Suprapubic skin (tissue), 4 donors: Measurements from ENCODE around the gene LDLRAD4. TPM values are rescaled to one million over a fixed set of nuclear protein-coding genes. Genes with fewer than 3 reads are reported as not detected.

Source experiments
- DNase-seq, 2 donors: peaks; one replicate each; pipeline ENCODE4 v3.0.0-alpha.2; 2019; ENCODE audit warnings: low spot score in 2 of 2
- H3K27ac ChIP-seq: fragments of 200-600 bp; sonication (generic); one replicate; pipeline ENCODE4 v1.5.1; 2019
- H3K27me3 ChIP-seq: fragments of 200-600 bp; sonication (generic); one replicate; pipeline ENCODE4 v1.5.1; 2019
- H3K36me3 ChIP-seq: fragments of 200-600 bp; sonication (generic); one replicate; pipeline ENCODE4 v1.5.1; 2019
- H3K4me1 ChIP-seq: fragments of 200-600 bp; sonication (generic); one replicate; pipeline ENCODE4 v1.5.1; 2019
- H3K4me3 ChIP-seq: fragments of 200-600 bp; sonication (generic); one replicate; pipeline ENCODE4 v1.5.1; 2019; ENCODE audit warnings: mild to moderate bottlenecking
- H3K9me3 ChIP-seq: fragments of 200-600 bp; sonication (generic); one replicate; pipeline ENCODE4 v1.5.1; 2019
- CTCF ChIP-seq, 2 donors: fragments of 200-600 bp in 1 of 2; fragments of 450-650 bp in 1 of 2; sonication (generic) in 1 of 2; IDR thresholded peaks; one replicate each; pipeline ENCODE4 v1.5.1; 2016 to 2019; ENCODE audit warnings: antibody characterized with exemption in 2 of 2, mild to moderate bottlenecking in 1 of 2, moderate library complexity in 1 of 2
- EP300 ChIP-seq: sonication (generic); formaldehyde crosslinking; IDR thresholded peaks from one replicate; pipeline ENCODE4 v1.6.1; 2017; ENCODE audit warnings: antibody characterized with exemption
- POLR2A ChIP-seq, 2 donors: fragments of 450-650 bp; IDR thresholded peaks; one replicate each; pipeline ENCODE4 v1.6.1; 2017; ENCODE audit warnings: antibody characterized with exemption in 2 of 2, mild to moderate bottlenecking in 2 of 2, moderate library complexity in 2 of 2
- POLR2AphosphoS5 ChIP-seq, 3 donors: sonication (generic); formaldehyde crosslinking; IDR thresholded peaks; one replicate each; pipeline ENCODE4 v1.6.1; 2017; ENCODE audit warnings: antibody characterized with exemption in 3 of 3
- WGBS: methylation state at CpG from one replicate; pipeline ENCODE4 v1.1.5; 2018; 5-methylcytosine and 5-hydroxymethylcytosine counted together
- total RNA-seq, 4 donors: library from RNA; depleted of rRNA; stranded (reverse); fragments of >200 nt; gene quantifications; one replicate each; pipeline ENCODE4 v1.1.0, GENCODE V29; 2016

The LDLRAD4 gene
- total RNA-seq, 4 donors from 2014 or later: 10.1 to 31.6 (median 15.1) TPM

- TF ChIP-seq POLR2A (IDR thresholded peaks at IDR 0.05) (no peak), CTCF (IDR thresholded peaks at IDR 0.05) (no peak), POLR2AphosphoS5 (IDR thresholded peaks at IDR 0.05) (no peak), EP300 (no peak)
- H3K9me3 ChIP-seq: peaks cover 32% of the 10 kb centered on the region
- H3K4me3 ChIP-seq: no peak overlapping the region
- H3K4me1 ChIP-seq: no peaks in the 10 kb centered on the region
- H3K36me3 ChIP-seq: no peaks in the 10 kb centered on the region
- H3K27me3 ChIP-seq: no peaks in the 10 kb centered on the region
- H3K27ac ChIP-seq: no peak overlapping the region
- no peak for DNase-seq
Observed at GRCh38 chr18:13597068-13597467, 378.5 kb downstream of the LDLRAD4 start.

- TF ChIP-seq CTCF (IDR thresholded peaks at IDR 0.05): no peak
- TF ChIP-seq POLR2AphosphoS5 (IDR thresholded peaks at IDR 0.05): no peak
- no peak for TF ChIP-seq EP300
- no peak for TF ChIP-seq POLR2A (IDR thresholded peaks at IDR 0.05)
- no peaks in the 10 kb centered on the region for H3K36me3 ChIP-seq
- peaks cover 32% of the 10 kb centered on the region for H3K9me3 ChIP-seq
- H3K27me3 ChIP-seq: no peaks in the 10 kb centered on the region
- no peaks in the 10 kb centered on the region for H3K4me1 ChIP-seq
- 100% methylated on average over 2 of the region's 2 CpGs for WGBS
- no peak for DNase-seq
- H3K4me3 ChIP-seq: no peak overlapping the region
- H3K27ac ChIP-seq: no peak overlapping the region
Observed at GRCh38 chr18:13598591-13598990, 380.0 kb downstream of the LDLRAD4 start.

- Histone ChIP-seq H3K4me1 (no peaks in the 10 kb centered on the region), H3K27me3 (no peaks in the 10 kb centered on the region), H3K36me3 (no peaks in the 10 kb centered on the region), H3K4me3 (no peak overlapping the region), H3K27ac (no peak overlapping the region), H3K9me3 (peaks cover 32% of the 10 kb centered on the region)
- no peak for DNase-seq
- TF ChIP-seq POLR2AphosphoS5 (IDR thresholded peaks at IDR 0.05): no peak
- TF ChIP-seq CTCF (IDR thresholded peaks at IDR 0.05): no peak
- 80% methylated on average over 1 of the region's 1 CpG for WGBS
Observed at GRCh38 chr18:13599031-13599430, 380.5 kb downstream of the LDLRAD4 start.

GRCh38 chr18:13603304-13604019 is 384.9 kb downstream of the LDLRAD4 start:
- no peaks in the 10 kb centered on the region for H3K4me1 ChIP-seq
- H3K27ac ChIP-seq: no peak overlapping the region
- H3K9me3 ChIP-seq: peaks cover 8% of the 10 kb centered on the region
- H3K4me3 ChIP-seq: no peak overlapping the region
- H3K27me3 ChIP-seq: no peaks in the 10 kb centered on the region
- TF ChIP-seq EP300: no peak
- TF ChIP-seq POLR2AphosphoS5 (IDR thresholded peaks at IDR 0.05): no peak
- no peak for TF ChIP-seq CTCF (IDR thresholded peaks at IDR 0.05)
- TF ChIP-seq POLR2A (IDR thresholded peaks at IDR 0.05): no peak
- 86% methylated on average over 13 of the region's 14 CpGs for WGBS
- H3K36me3 ChIP-seq: no peaks in the 10 kb centered on the region
- DNase-seq: no peak

GRCh38 chr18:13604786-13605185 is 386.2 kb downstream of the LDLRAD4 start:
- no peak overlapping the region for H3K27ac ChIP-seq
- H3K27me3 ChIP-seq: no peaks in the 10 kb centered on the region
- TF ChIP-seq CTCF (IDR thresholded peaks at IDR 0.05) (no peak), POLR2AphosphoS5 (IDR thresholded peaks at IDR 0.05) (no peak), EP300 (no peak), POLR2A (IDR thresholded peaks at IDR 0.05) (no peak)
- no peak overlapping the region for H3K4me3 ChIP-seq
- DNase-seq: no peak
- H3K36me3 ChIP-seq: no peaks in the 10 kb centered on the region
- no peaks in the 10 kb centered on the region for H3K4me1 ChIP-seq
- H3K9me3 ChIP-seq: no peaks in the 10 kb centered on the region
- 83% methylated on average over 7 of the region's 7 CpGs for WGBS
